Measurements from ENCODE around the gene C17orf58.
"Not testable (repeated sequence)": the region's sequence is repeated elsewhere in the genome, so short reads cannot be mapped to it uniquely, and the experiment has no call there.

The C17orf58 gene

GRCh38 chr17:67963145-67963572, 33.1 kb downstream of the C17orf58 start:
- H2AFZ ChIP-seq (ENCODE audit: low read depth); H3K4me2 ChIP-seq; H3K36me3 ChIP-seq (ENCODE audit: insufficient read depth): not testable (repeated sequence)

GRCh38 chr17:67962156-67962555, 34.1 kb downstream of the C17orf58 start:
- not testable (repeated sequence) for H3K4me2 ChIP-seq; H3K4me3 ChIP-seq (IDR thresholded peaks at IDR 0.05; ENCODE audit: insufficient read depth, low read depth, low read length); H4K20me1 ChIP-seq (ENCODE audit: insufficient read depth); H3K36me3 ChIP-seq (ENCODE audit: insufficient read depth); H2AFZ ChIP-seq (ENCODE audit: low read depth); H3K79me2 ChIP-seq (ENCODE audit: insufficient read depth, low read depth); H3K4me1 ChIP-seq (ENCODE audit: low read depth, poor library complexity, severe bottlenecking); H3K9ac ChIP-seq; H3K27me3 ChIP-seq (ENCODE audit: insufficient read depth, low read depth)
- H3K27ac ChIP-seq, result peak overlapping the region; percentile 2; the same call in 1 of the 2 replicates

More at GRCh38 chr17:67963145-67963572, 33.1 kb downstream of the C17orf58 start:
- not testable (repeated sequence) for H3K9ac ChIP-seq; H3K4me1 ChIP-seq (ENCODE audit: low read depth, poor library complexity, severe bottlenecking); H3K4me3 ChIP-seq (IDR thresholded peaks at IDR 0.05; ENCODE audit: insufficient read depth, low read depth, low read length); H4K20me1 ChIP-seq (ENCODE audit: insufficient read depth); H3K79me2 ChIP-seq (ENCODE audit: insufficient read depth, low read depth); H3K27me3 ChIP-seq (ENCODE audit: insufficient read depth, low read depth)
- H3K27ac ChIP-seq, result peak overlapping the region; percentile 60
- TF ChIP-seq CTCF (conservative IDR thresholded peaks at IDR 0.05; ENCODE audit: low read depth, low read length), result peak; percentile 64; the same call in 1 of the 2 replicates

GRCh38 chr17:67960276-67960675, 36.0 kb downstream of the C17orf58 start:
- H3K27ac ChIP-seq; H3K4me3 ChIP-seq (IDR thresholded peaks at IDR 0.05; ENCODE audit: insufficient read depth, low read depth, low read length); H3K4me2 ChIP-seq; H3K36me3 ChIP-seq (ENCODE audit: insufficient read depth); H3K4me1 ChIP-seq (ENCODE audit: low read depth, poor library complexity, severe bottlenecking); H3K27me3 ChIP-seq (ENCODE audit: insufficient read depth, low read depth); H3K9ac ChIP-seq; H2AFZ ChIP-seq (ENCODE audit: low read depth); H3K79me2 ChIP-seq (ENCODE audit: insufficient read depth, low read depth); H4K20me1 ChIP-seq (ENCODE audit: insufficient read depth): not testable (repeated sequence)

- H3K79me2 ChIP-seq (ENCODE audit: insufficient read depth, low read depth), result no peaks in the 10 kb centered on the region
- H3K27me3 ChIP-seq (ENCODE audit: insufficient read depth, low read depth), result no peaks in the 10 kb centered on the region
- no peak overlapping the region for H3K4me2 ChIP-seq
- H3K27ac ChIP-seq, result no peak overlapping the region; the same call in 1 of the 2 replicates
- peaks cover 7% of the 10 kb centered on the region for H3K4me1 ChIP-seq (ENCODE audit: low read depth, poor library complexity, severe bottlenecking)
- no peaks in the 10 kb centered on the region for H4K20me1 ChIP-seq (ENCODE audit: insufficient read depth)
- no peak overlapping the region for H2AFZ ChIP-seq (ENCODE audit: low read depth)
- TF ChIP-seq CTCF (conservative IDR thresholded peaks at IDR 0.05; ENCODE audit: low read depth, low read length), result no peak
- H3K36me3 ChIP-seq (ENCODE audit: insufficient read depth), result no peaks in the 10 kb centered on the region
- no peak overlapping the region for H3K4me3 ChIP-seq (IDR thresholded peaks at IDR 0.05; ENCODE audit: insufficient read depth, low read depth, low read length)
- no peak overlapping the region for H3K9ac ChIP-seq
Measured at GRCh38 chr17:67959510-67959909, 36.8 kb downstream of the C17orf58 start.

- H3K4me2 ChIP-seq, result no peak overlapping the region
- H4K20me1 ChIP-seq (ENCODE audit: insufficient read depth), result no peaks in the 10 kb centered on the region
- H3K27ac ChIP-seq, result no peak overlapping the region
- H3K79me2 ChIP-seq (ENCODE audit: insufficient read depth, low read depth), result no peaks in the 10 kb centered on the region
- H3K9ac ChIP-seq, result no peak overlapping the region
- no peak for TF ChIP-seq CTCF (conservative IDR thresholded peaks at IDR 0.05; ENCODE audit: low read depth, low read length)
- H3K4me3 ChIP-seq (IDR thresholded peaks at IDR 0.05; ENCODE audit: insufficient read depth, low read depth, low read length), result no peak overlapping the region
- peaks cover 20% of the 10 kb centered on the region for H3K36me3 ChIP-seq (ENCODE audit: insufficient read depth)
- H3K27me3 ChIP-seq (ENCODE audit: insufficient read depth, low read depth), result no peaks in the 10 kb centered on the region
- no peak overlapping the region for H2AFZ ChIP-seq (ENCODE audit: low read depth)
- H3K4me1 ChIP-seq (ENCODE audit: low read depth, poor library complexity, severe bottlenecking), result no peaks in the 10 kb centered on the region
Measured at GRCh38 chr17:67950945-67951344, 45.3 kb downstream of the C17orf58 start.
